ENCODE results near the gene RRBP1.

The RRBP1 gene

GRCh38 chr20:17694767-17695166, 12.7 kb upstream of the RRBP1 start:
- Histone ChIP-seq H2AFZ (ENCODE audit: low read length) (no peak overlapping the region), H3K27me3 (ENCODE audit: insufficient read depth, low read length) (peaks cover 11% of the 10 kb centered on the region), H3K9ac (ENCODE audit: low read length) (no peak overlapping the region), H3K36me3 (ENCODE audit: insufficient read depth, low read length) (no peaks in the 10 kb centered on the region), H3K79me2 (ENCODE audit: insufficient read depth, low read length) (no peaks in the 10 kb centered on the region), H4K20me1 (ENCODE audit: insufficient read depth, low read length) (no peaks in the 10 kb centered on the region), H3K4me2 (ENCODE audit: low read length) (no peak overlapping the region), H3K9me2 (ENCODE audit: low read depth, low read length) (no peaks in the 10 kb centered on the region), H3K4me1 (ENCODE audit: insufficient read depth, low read length, severe bottlenecking) (no peaks in the 10 kb centered on the region), H3F3A (ENCODE audit: insufficient read depth, low read length) (no peaks in the 10 kb centered on the region), H3K27ac (ENCODE audit: low read depth, low read length, poor library complexity, severe bottlenecking) (no peak overlapping the region), H3K9me3 (ENCODE audit: low read length) (no peaks in the 10 kb centered on the region), H3K4me3 (ENCODE audit: low read depth, low read length, poor library complexity, severe bottlenecking) (no peak overlapping the region)
- TF ChIP-seq CTCF (IDR thresholded peaks at IDR 0.05; ENCODE audit: low read length) (no peak), EZH2 (IDR thresholded peaks at IDR 0.05; ENCODE audit: borderline replicate concordance, low read length) (no peak)

GRCh38 chr20:17693444-17694001, 11.5 kb upstream of the RRBP1 start:
- H3F3A ChIP-seq (ENCODE audit: insufficient read depth, low read length): no peaks in the 10 kb centered on the region
- H3K36me3 ChIP-seq (ENCODE audit: insufficient read depth, low read length): no peaks in the 10 kb centered on the region
- peaks cover 11% of the 10 kb centered on the region for H3K27me3 ChIP-seq (ENCODE audit: insufficient read depth, low read length)
- no peaks in the 10 kb centered on the region for H3K9me3 ChIP-seq (ENCODE audit: low read length)
- no peaks in the 10 kb centered on the region for H3K4me1 ChIP-seq (ENCODE audit: insufficient read depth, low read length, severe bottlenecking)
- H3K9me2 ChIP-seq (ENCODE audit: low read depth, low read length): no peaks in the 10 kb centered on the region
- H4K20me1 ChIP-seq (ENCODE audit: insufficient read depth, low read length): no peaks in the 10 kb centered on the region
- H2AFZ ChIP-seq (ENCODE audit: low read length): no peak overlapping the region
- H3K27ac ChIP-seq (ENCODE audit: low read depth, low read length, poor library complexity, severe bottlenecking): no peak overlapping the region
- no peak overlapping the region for H3K4me2 ChIP-seq (ENCODE audit: low read length)
- H3K79me2 ChIP-seq (ENCODE audit: insufficient read depth, low read length): no peaks in the 10 kb centered on the region
- H3K4me3 ChIP-seq (ENCODE audit: low read depth, low read length, poor library complexity, severe bottlenecking): no peak overlapping the region
- no peak for TF ChIP-seq EZH2 (IDR thresholded peaks at IDR 0.05; ENCODE audit: borderline replicate concordance, low read length)
- no peak overlapping the region for H3K9ac ChIP-seq (ENCODE audit: low read length)

- H3K4me2 ChIP-seq (ENCODE audit: low read length): no peak overlapping the region
- no peak for TF ChIP-seq EZH2 (IDR thresholded peaks at IDR 0.05; ENCODE audit: borderline replicate concordance, low read length)
- no peak for TF ChIP-seq CTCF (IDR thresholded peaks at IDR 0.05; ENCODE audit: low read length)
- no peaks in the 10 kb centered on the region for H3K79me2 ChIP-seq (ENCODE audit: insufficient read depth, low read length)
Observed at GRCh38 chr20:17691758-17692157, 9.7 kb upstream of the RRBP1 start.

GRCh38 chr20:17690144-17690543, 8.1 kb upstream of the RRBP1 start:
- H4K20me1 ChIP-seq (ENCODE audit: insufficient read depth, low read length): no peaks in the 10 kb centered on the region
- H3K4me3 ChIP-seq (ENCODE audit: low read depth, low read length, poor library complexity, severe bottlenecking): no peak overlapping the region
- H3K27me3 ChIP-seq (ENCODE audit: insufficient read depth, low read length): peaks cover 11% of the 10 kb centered on the region
- no peaks in the 10 kb centered on the region for H3K36me3 ChIP-seq (ENCODE audit: insufficient read depth, low read length)
- no peaks in the 10 kb centered on the region for H3F3A ChIP-seq (ENCODE audit: insufficient read depth, low read length)
- no peaks in the 10 kb centered on the region for H3K79me2 ChIP-seq (ENCODE audit: insufficient read depth, low read length)
- TF ChIP-seq EZH2 (IDR thresholded peaks at IDR 0.05; ENCODE audit: borderline replicate concordance, low read length) (no peak), CTCF (IDR thresholded peaks at IDR 0.05; ENCODE audit: low read length) (no peak)
- H2AFZ ChIP-seq (ENCODE audit: low read length): no peak overlapping the region
- no peaks in the 10 kb centered on the region for H3K9me3 ChIP-seq (ENCODE audit: low read length)
- H3K4me2 ChIP-seq (ENCODE audit: low read length): no peak overlapping the region
- no peak overlapping the region for H3K27ac ChIP-seq (ENCODE audit: low read depth, low read length, poor library complexity, severe bottlenecking)
- no peaks in the 10 kb centered on the region for H3K4me1 ChIP-seq (ENCODE audit: insufficient read depth, low read length, severe bottlenecking)
- no peaks in the 10 kb centered on the region for H3K9me2 ChIP-seq (ENCODE audit: low read depth, low read length)
- H3K9ac ChIP-seq (ENCODE audit: low read length): no peak overlapping the region

More at GRCh38 chr20:17691758-17692157, 9.7 kb upstream of the RRBP1 start:
- Histone ChIP-seq H3K9ac (ENCODE audit: low read length) (no peak overlapping the region), H3K27ac (ENCODE audit: low read depth, low read length, poor library complexity, severe bottlenecking) (no peak overlapping the region), H3K9me2 (ENCODE audit: low read depth, low read length) (no peaks in the 10 kb centered on the region), H3K4me1 (ENCODE audit: insufficient read depth, low read length, severe bottlenecking) (no peaks in the 10 kb centered on the region), H3K9me3 (ENCODE audit: low read length) (no peaks in the 10 kb centered on the region), H2AFZ (ENCODE audit: low read length) (no peak overlapping the region), H4K20me1 (ENCODE audit: insufficient read depth, low read length) (no peaks in the 10 kb centered on the region), H3K27me3 (ENCODE audit: insufficient read depth, low read length) (peaks cover 11% of the 10 kb centered on the region), H3K36me3 (ENCODE audit: insufficient read depth, low read length) (no peaks in the 10 kb centered on the region), H3K4me3 (ENCODE audit: low read depth, low read length, poor library complexity, severe bottlenecking) (no peak overlapping the region), H3F3A (ENCODE audit: insufficient read depth, low read length) (no peaks in the 10 kb centered on the region)

Data from OCI-LY1 (cell line).